HCT116 (cell line): Measurements from ENCODE around the gene FAM171A2. TPM values are rescaled to one million over a fixed set of nuclear protein-coding genes. Genes with fewer than 3 reads are reported as not detected.
"Not testable (repeated sequence)": the region's sequence is repeated elsewhere in the genome, so short reads cannot be mapped to it uniquely, and the experiment has no call there.

Source experiments
- ATAC-seq: fragments of 200-7000 bp; cut with Tn5 transposase; 2 replicates; pipeline ENCODE4 v1.9.1; 2020; ENCODE audit warnings: mild to moderate bottlenecking, moderate library complexity
- BruUV-seq: library from RNA; stranded (reverse); fragments of 400-500 nt; replicated peaks from 2 replicates; lab custom pipeline; 2021; lab: Mats Ljungman, UMichigan
- CTCF ChIA-PET: fragments of 300-600 bp; sonication (Branson Sonifier 250); formaldehyde crosslinking; loops from one replicate; lab custom pipeline; 2021; ENCODE audit warnings: antibody characterized with exemption; lab: Charles Lee
- POLR2A ChIA-PET: fragments of 300-600, 350-600 bp; sonication (Branson Sonifier 250); formaldehyde crosslinking; loops from one replicate; lab custom pipeline; 2021; ENCODE audit warnings: antibody characterized with exemption; lab: Charles Lee
- RAD21 ChIA-PET, 2 experiments: fragments of 300-600 bp; sonication (Branson Sonifier 250); formaldehyde crosslinking; loops; one replicate each; lab custom pipeline; 2023; ENCODE audit warnings: low total read pairs in 2 of 2; ENCODE audit not compliant: uncharacterized antibody in 2 of 2, unreplicated experiment in 2 of 2, low non-redundant PET in 1 of 2; lab: Charles Lee
- DNase-seq: peaks from one replicate; pipeline ENCODE4 v3.0.0-alpha.2; 2010; ENCODE audit warnings: low read depth, low spot score
- H2AFZ ChIP-seq: fragments of 200-600 bp; shearing (Covaris generic), sonication (generic); 2 replicates; pipeline ENCODE4 v1.6.1; 2017; ENCODE audit warnings: low read depth, mixed run types, mixed read lengths, antibody characterized with exemption, low read length; ENCODE audit not compliant: poor library complexity, severe bottlenecking
- H3K27ac ChIP-seq: 2 replicates; pipeline ENCODE4 v1.5.1; 2012; ENCODE audit warnings: low read depth, low read length
- H3K27me3 ChIP-seq: fragments of 200-600 bp; sonication (generic); 2 replicates; pipeline ENCODE4 v1.6.1; 2016; ENCODE audit warnings: mixed run types, low read length, mixed read lengths; ENCODE audit not compliant: insufficient read depth
- H3K36me3 ChIP-seq, 2 experiments: fragments of 200-500 bp in 1 of 2; fragments of 200-600 bp in 1 of 2; sonication (Bioruptor generic) in 1 of 2; sonication (generic) in 1 of 2; 2 replicates each; pipeline versions ENCODE4 v1.5.1 to v1.6.1; 2014 to 2016; ENCODE audit warnings: low read length in 2 of 2, inconsistent platforms in 1 of 2, mixed read lengths in 1 of 2, mixed run types in 1 of 2; ENCODE audit not compliant: insufficient read depth in 2 of 2, control insufficient read depth in 1 of 2
- H3K4me1 ChIP-seq, 2 experiments: fragments of 200-600 bp in 1 of 2; sonication (generic) in 1 of 2; 2 replicates each; pipeline versions ENCODE4 v1.5.1 to v1.6.1; 2012 to 2017; ENCODE audit warnings: low read length in 2 of 2, inconsistent platforms in 1 of 2, mild to moderate bottlenecking in 1 of 2, mixed read lengths in 1 of 2, mixed run types in 1 of 2, moderate library complexity in 1 of 2; ENCODE audit not compliant: insufficient read depth in 2 of 2, control insufficient read depth in 1 of 2
- H3K4me2 ChIP-seq: fragments of 200-600 bp; sonication (generic); 2 replicates; pipeline ENCODE4 v1.6.1; 2017; ENCODE audit warnings: mixed run types, low read length, mixed read lengths
- H3K4me3 ChIP-seq, 2 experiments: fragments of 200-600 bp in 1 of 2; sonication (generic) in 1 of 2; replicated peaks in 1 of 2; 2 replicates each; pipeline ENCODE4 v1.5.1; 2011 to 2016; ENCODE audit warnings: low read length in 2 of 2, control low read depth in 1 of 2, low read depth in 1 of 2, mild to moderate bottlenecking in 1 of 2, mixed read lengths in 1 of 2, mixed run types in 1 of 2
- H3K79me2 ChIP-seq: fragments of 200-600 bp; sonication (generic); 2 replicates; pipeline ENCODE4 v1.6.1; 2017; ENCODE audit warnings: mild to moderate bottlenecking, mixed run types, low read length, moderate library complexity, mixed read lengths; ENCODE audit not compliant: insufficient read depth
- H3K9ac ChIP-seq: fragments of 200-600 bp; sonication (generic); 2 replicates; pipeline ENCODE4 v1.6.1; 2016; ENCODE audit warnings: low read length, mixed read lengths
- H3K9me2 ChIP-seq: fragments of 200-600 bp; sonication (generic), shearing (Covaris generic); 2 replicates; pipeline ENCODE4 v1.6.1; 2017; ENCODE audit warnings: mixed run types, mild to moderate bottlenecking, moderate library complexity; ENCODE audit not compliant: insufficient read depth
- H3K9me3 ChIP-seq, 2 experiments: fragments of 200-500 bp in 1 of 2; fragments of 200-600 bp in 1 of 2; sonication (Bioruptor generic) in 1 of 2; sonication (generic) in 1 of 2; 2 replicates each; pipeline ENCODE4 v1.6.1; 2014 to 2017; ENCODE audit warnings: low read length in 2 of 2, mixed read lengths in 2 of 2, inconsistent platforms in 1 of 2, low read depth in 1 of 2, mild to moderate bottlenecking in 1 of 2, mixed run types in 1 of 2, moderate library complexity in 1 of 2; ENCODE audit not compliant: control insufficient read depth in 1 of 2, insufficient read depth in 1 of 2
- H4K20me1 ChIP-seq: fragments of 200-600 bp; sonication (generic), shearing (Covaris generic); 2 replicates; pipeline ENCODE4 v1.6.1; 2017; ENCODE audit warnings: mixed run types, mild to moderate bottlenecking, moderate library complexity; ENCODE audit not compliant: insufficient read depth
- CBX3 ChIP-seq: IDR thresholded peaks from 2 replicates; pipeline ENCODE4 v1.6.1; 2012; ENCODE audit warnings: low read depth
- EGR1 ChIP-seq: IDR thresholded peaks from 2 replicates; pipeline ENCODE4 v1.6.1; 2012; ENCODE audit warnings: low read depth
- EZH2phosphoT487 ChIP-seq: fragments of 200-600 bp; IDR thresholded peaks from 2 replicates; pipeline ENCODE4 v1.6.1; 2018; ENCODE audit warnings: antibody characterized with exemption, borderline replicate concordance
- FOSL1 ChIP-seq: IDR thresholded peaks from 2 replicates; pipeline ENCODE4 v1.6.1; 2012; ENCODE audit warnings: low read depth
- MAX ChIP-seq: IDR thresholded peaks from 2 replicates; pipeline ENCODE4 v1.6.1; 2012
- POLR2A ChIP-seq: IDR thresholded peaks from 2 replicates; pipeline ENCODE4 v1.7.0; 2011; ENCODE audit warnings: borderline replicate concordance; ENCODE audit not compliant: insufficient read depth, insufficient read length; ENCODE audit errors: extremely low read depth
- REST ChIP-seq: IDR thresholded peaks from 2 replicates; pipeline ENCODE4 v1.6.1; 2012; ENCODE audit warnings: low read depth
- SRF ChIP-seq: IDR thresholded peaks from 2 replicates; pipeline ENCODE4 v1.6.1; 2012; ENCODE audit warnings: low read depth
- TCF7L2 ChIP-seq: IDR thresholded peaks from 2 replicates; pipeline ENCODE4 v1.7.0; 2011; ENCODE audit warnings: borderline replicate concordance, inconsistent platforms; ENCODE audit not compliant: insufficient read depth, insufficient read length; ENCODE audit errors: extremely low read depth
- YY1 ChIP-seq: IDR thresholded peaks from 2 replicates; pipeline ENCODE4 v1.6.1; 2011; ENCODE audit warnings: low read length, low read depth, moderate library complexity, mild to moderate bottlenecking; ENCODE audit not compliant: insufficient replicate concordance; ENCODE audit errors: extremely low read depth
- ZBTB33 ChIP-seq: IDR thresholded peaks from 2 replicates; pipeline ENCODE4 v1.6.1; 2011; ENCODE audit warnings: mild to moderate bottlenecking, low read length, moderate library complexity; ENCODE audit not compliant: insufficient replicate concordance; ENCODE audit errors: extremely low read depth
- intact Hi-C: fragments of 100-400 bp; cut with micrococcal nuclease; formaldehyde crosslinking; loops from 2 replicates; pipeline ENCODE4 v1.10.0; 2022
- total RNA-seq: library from RNA; stranded (reverse); gene quantifications from one replicate; pipeline ENCODE4 v1.2.1, GENCODE V29; 2021; ENCODE audit not compliant: unreplicated experiment

The FAM171A2 gene
- total RNA-seq, 1 experiment from 2014 or later, result 18.0 TPM

DNA sequence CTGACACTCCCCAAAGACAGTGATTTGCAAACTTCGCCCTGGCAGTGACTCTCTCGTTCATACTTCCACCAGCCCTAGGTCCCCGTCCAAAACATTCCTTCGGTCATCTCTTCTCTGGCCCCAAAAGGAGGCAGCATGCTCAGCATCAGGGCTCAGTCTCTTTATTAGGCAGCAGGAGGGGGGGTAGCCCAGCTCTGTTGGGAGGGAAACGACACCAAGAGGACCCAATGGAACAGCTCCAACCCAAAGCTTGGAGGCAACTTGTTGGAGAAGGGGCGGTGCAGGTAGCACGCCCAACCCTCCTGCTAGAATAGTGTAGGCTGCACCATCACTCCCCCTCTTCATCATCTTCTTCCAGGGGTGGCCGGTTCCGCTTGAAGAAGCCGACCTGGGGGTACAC lies 8.4 kb upstream of the FAM171A2 start:
- Histone ChIP-seq H3K9ac (no peak overlapping the region), H4K20me1 (no peaks in the 10 kb centered on the region), H3K27ac (no peak overlapping the region), H3K4me3 (no peak overlapping the region), H3K79me2 (no peaks in the 10 kb centered on the region), H3K4me2 (no peak overlapping the region), H3K9me3 (no peaks in the 10 kb centered on the region), H3K27me3 (no peaks in the 10 kb centered on the region), H3K36me3 (no peaks in the 10 kb centered on the region), H2AFZ (no peak overlapping the region), H3K9me2 (no peaks in the 10 kb centered on the region), H3K4me1 (peaks cover 0 to 13% of the 10 kb centered on the region in 2 experiments; a peak in 3 of 4 replicates)
- intact Hi-C loops, result no loop called here
- no peak for TF ChIP-seq EZH2phosphoT487
- TF ChIP-seq REST, result no peak
- no peak for TF ChIP-seq SRF
- TF ChIP-seq POLR2A, result no peak
- no peak for TF ChIP-seq YY1
- no peak for TF ChIP-seq FOSL1
- TF ChIP-seq TCF7L2, result no peak
- TF ChIP-seq ZBTB33, result no peak
- TF ChIP-seq CBX3, result no peak
- TF ChIP-seq MAX, result no peak
- TF ChIP-seq EGR1, result no peak
- ATAC-seq (no peak), DNase-seq (no peak)
- ChIA-PET RAD21 (no interaction called here), CTCF (interaction anchor here (1.2 kb wide), 1 partner anchor 9 kb away, joined by 3 read pairs; the partner anchor contains the start of gene FAM171A2), POLR2A (interaction anchor here (1.4 kb wide), 1 partner anchor 13 kb away, joined by 4 read pairs; no protein-coding TSS in a partner anchor)
- BruUV-seq, result no TSS peak

GRCh38 chr17:44369414-44370023 lies 5.9 kb upstream of the FAM171A2 start:
- H3K4me2 ChIP-seq, H3K27me3 ChIP-seq, H3K4me3 ChIP-seq, H3K27ac ChIP-seq, H3K9ac ChIP-seq, H2AFZ ChIP-seq, BruUV-seq, POLR2A ChIA-PET, H3K79me2 ChIP-seq, DNase-seq, H3K9me3 ChIP-seq, H3K36me3 ChIP-seq, RAD21 ChIA-PET, H4K20me1 ChIP-seq, H3K9me2 ChIP-seq, CTCF ChIA-PET, ATAC-seq: not testable (repeated sequence)
- intact Hi-C loops, result loop anchor here (10.0 kb wide), 1 partner anchor 465 kb away; the partner anchor contains the start of gene MPP2
- peaks cover 0 to 13% of the 10 kb centered on the region in 2 experiments; a peak in 3 of 4 replicates for H3K4me1 ChIP-seq
